22Rv1 (cell line): ENCODE results near the gene ANXA3.

Source experiments
- CTCF ChIP-seq: fragments of 450-650 bp; IDR thresholded peaks from 2 replicates; pipeline ENCODE4 v1.5.1; 2017; ENCODE audit warnings: mild to moderate bottlenecking
- ZFX ChIP-seq: fragments of 450-650 bp; IDR thresholded peaks from 2 replicates; pipeline ENCODE4 v1.6.1; 2017; ENCODE audit warnings: antibody characterized with exemption, borderline replicate concordance

DNA sequence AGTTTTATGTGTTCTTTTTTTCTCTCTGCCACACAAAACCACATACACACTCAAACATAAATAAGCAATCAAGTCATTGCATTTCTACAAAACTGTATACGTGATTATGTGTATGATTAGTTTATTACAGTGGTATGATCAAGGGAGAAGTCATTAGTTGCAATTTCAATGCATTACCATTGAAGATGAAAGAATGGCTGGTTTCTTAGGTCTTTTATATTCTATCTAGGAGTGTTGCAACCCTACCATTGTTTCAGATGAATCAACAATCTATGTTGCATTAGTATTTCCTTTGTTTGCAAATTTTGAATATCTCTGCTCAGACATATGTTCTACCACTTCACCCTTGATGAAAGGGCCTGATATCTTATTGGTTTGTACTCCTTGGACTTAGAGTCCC lies 6.8 kb downstream of the ANXA3 start:
- no peak for TF ChIP-seq CTCF
- no peak for TF ChIP-seq ZFX
